Neuronal stem cell (in vitro differentiated cells): ENCODE results near the gene SPTBN5.

Experiments used
- DNase-seq: peaks from one replicate; pipeline ENCODE4 v3.0.0-alpha.2; 2013; ENCODE audit warnings: low spot score
- H2AFZ ChIP-seq: one replicate; pipeline ENCODE4 v1.6.1; 2013; ENCODE audit warnings: mild to moderate bottlenecking, low read length, inconsistent platforms
- H2AK5ac ChIP-seq: 2 replicates; pipeline ENCODE4 v1.6.1; 2013; ENCODE audit warnings: low read depth, mild to moderate bottlenecking, inconsistent platforms, low read length, moderate library complexity, mixed read lengths
- H2BK120ac ChIP-seq: 2 replicates; pipeline ENCODE4 v1.6.1; 2013; ENCODE audit warnings: low read depth, mild to moderate bottlenecking, inconsistent platforms, low read length, moderate library complexity, mixed read lengths
- H2BK12ac ChIP-seq: one replicate; pipeline ENCODE4 v1.6.1; 2013; ENCODE audit warnings: low read length, inconsistent platforms
- H2BK15ac ChIP-seq: 2 replicates; pipeline ENCODE4 v1.6.1; 2013; ENCODE audit warnings: mild to moderate bottlenecking, low read length, inconsistent platforms, mixed read lengths
- H2BK5ac ChIP-seq: one replicate; pipeline ENCODE4 v1.6.1; 2013; ENCODE audit warnings: inconsistent platforms, mild to moderate bottlenecking, low read length, moderate library complexity
- H3K14ac ChIP-seq: one replicate; pipeline ENCODE4 v1.6.1; 2013; ENCODE audit warnings: low read length, inconsistent platforms
- H3K18ac ChIP-seq: 2 replicates; pipeline ENCODE4 v1.6.1; 2013; ENCODE audit warnings: low read length, inconsistent platforms
- H3K23ac ChIP-seq: 2 replicates; pipeline ENCODE4 v1.6.1; 2013; ENCODE audit warnings: low read depth, mild to moderate bottlenecking, mixed read lengths, low read length, inconsistent platforms; ENCODE audit not compliant: poor library complexity
- H3K27ac ChIP-seq: replicated peaks from 3 replicates; pipeline ENCODE4 v1.5.1; 2013; ENCODE audit warnings: low read length, inconsistent platforms
- H3K27me3 ChIP-seq, 3 experiments: 2 replicates each; pipeline ENCODE4 v1.6.1; 2013; ENCODE audit warnings: low read length in 3 of 3, mild to moderate bottlenecking in 2 of 3, inconsistent platforms in 1 of 3, low read depth in 1 of 3, mixed read lengths in 1 of 3, moderate library complexity in 1 of 3; ENCODE audit not compliant: control insufficient read depth in 3 of 3, insufficient read depth in 3 of 3
- H3K36me3 ChIP-seq, 2 donors: replicated peaks in 1 of 2; 2 replicates each; pipeline ENCODE4 v1.6.1; 2013; ENCODE audit warnings: low read length in 2 of 2; ENCODE audit not compliant: control insufficient read depth in 2 of 2, insufficient read depth in 2 of 2
- H3K4ac ChIP-seq: 2 replicates; pipeline ENCODE4 v1.6.1; 2013; ENCODE audit warnings: inconsistent platforms, mild to moderate bottlenecking, low read length, moderate library complexity
- H3K4me1 ChIP-seq, 2 donors: 1 replicate in 1 of 2; 2 replicates in 1 of 2; pipeline ENCODE4 v1.6.1; 2013; ENCODE audit warnings: low read length in 2 of 2, low read depth in 1 of 2; ENCODE audit not compliant: control insufficient read depth in 2 of 2, insufficient read depth in 1 of 2
- H3K4me2 ChIP-seq: one replicate; pipeline ENCODE4 v1.6.1; 2013; ENCODE audit warnings: mild to moderate bottlenecking, low read length, inconsistent platforms; ENCODE audit not compliant: insufficient read depth, poor library complexity, severe bottlenecking
- H3K4me3 ChIP-seq, 2 donors: 2 replicates each; pipeline ENCODE4 v1.5.1; 2013; ENCODE audit warnings: low read length in 2 of 2, mild to moderate bottlenecking in 2 of 2, inconsistent platforms in 1 of 2, moderate library complexity in 1 of 2
- H3K79me1 ChIP-seq: one replicate; pipeline ENCODE4 v1.6.1; 2013; ENCODE audit warnings: low read depth, mild to moderate bottlenecking, inconsistent platforms, low read length, moderate library complexity
- H3K9ac ChIP-seq: one replicate; pipeline ENCODE4 v1.6.1; 2013; ENCODE audit warnings: mild to moderate bottlenecking, low read depth, low read length, inconsistent platforms; ENCODE audit not compliant: poor library complexity
- H3K9me3 ChIP-seq, 2 donors: replicated peaks in 1 of 2; 2 replicates each; pipeline versions ENCODE3 to v1.6.1; 2013; ENCODE audit warnings: low read length in 2 of 2, mild to moderate bottlenecking in 2 of 2, inconsistent platforms in 1 of 2, low read depth in 1 of 2, mixed read lengths in 1 of 2, moderate library complexity in 1 of 2; ENCODE audit not compliant: control insufficient read depth in 2 of 2, insufficient read depth in 1 of 2
- H4K8ac ChIP-seq: one replicate; pipeline ENCODE4 v1.6.1; 2013; ENCODE audit warnings: low read depth, mild to moderate bottlenecking, inconsistent platforms, low read length, moderate library complexity
- H4K91ac ChIP-seq: one replicate; pipeline ENCODE4 v1.6.1; 2013; ENCODE audit warnings: low read length, low read depth, mild to moderate bottlenecking, inconsistent platforms; ENCODE audit not compliant: poor library complexity
- WGBS, 2 donors: extraction: QIAGEN DNeasy Blood & Tissue Kit; methylation state at CpG; one replicate each; pipeline ENCODE4 v1.1.7; 2013; ENCODE audit warnings: missing lambda C conversion rate in 2 of 2, mixed read lengths in 1 of 2; ENCODE audit not compliant: insufficient read length in 2 of 2, insufficient replicate concordance in 1 of 2; ENCODE audit errors: extremely low coverage in 2 of 2; 5-methylcytosine and 5-hydroxymethylcytosine counted together

The SPTBN5 gene

GRCh38 chr15:41913256-41913655 lies 19.4 kb upstream of the SPTBN5 start:
- Histone ChIP-seq H3K27me3 (no peaks in the 10 kb centered on the region), H2AFZ (no peak overlapping the region), H3K9ac (no peak overlapping the region), H3K14ac (no peak overlapping the region), H3K36me3 (peaks cover 9 to 15% of the 10 kb centered on the region in 2 donors), H4K91ac (no peak overlapping the region), H3K4me1 (no peaks in the 10 kb centered on the region), H3K9me3 (no peaks in the 10 kb centered on the region), H2BK120ac (no peak overlapping the region), H3K18ac (no peak overlapping the region), H3K4me3 (no peak overlapping the region), H3K79me1 (no peaks in the 10 kb centered on the region), H4K8ac (no peak overlapping the region), H3K4me2 (no peak overlapping the region), H2AK5ac (no peak overlapping the region), H3K4ac (no peak overlapping the region), H2BK12ac (no peak overlapping the region), H3K27ac (no peak overlapping the region), H2BK5ac (no peak overlapping the region), H3K23ac (no peak overlapping the region), H2BK15ac (no peak overlapping the region)
- no CpG with 5 or more reads among the region's 3 CpGs for WGBS, 2 donors
- DNase-seq = no peak

- Histone ChIP-seq H2AK5ac (peak overlapping the region; percentile 42), H3K18ac (peak overlapping the region; percentile 55), H3K9me3 (no peaks in the 10 kb centered on the region), H4K91ac (peak overlapping the region; percentile 15), H3K9ac (no peak overlapping the region), H3K23ac (peak overlapping the region; percentile 70), H2BK12ac (no peak overlapping the region), H3K36me3 (peaks cover 6 to 16% of the 10 kb centered on the region in 2 donors), H3K79me1 (no peaks in the 10 kb centered on the region), H2BK15ac (no peak overlapping the region), H3K27me3 (no peaks in the 10 kb centered on the region), H3K4me2 (no peak overlapping the region), H2BK5ac (no peak overlapping the region), H3K27ac (no peak overlapping the region), H2AFZ (no peak overlapping the region), H2BK120ac (no peak overlapping the region), H3K4me3 (no peak overlapping the region), H3K14ac (peak overlapping the region; percentile 17), H4K8ac (no peak overlapping the region), H3K4ac (peak overlapping the region; percentile 80), H3K4me1 (no peaks in the 10 kb centered on the region)
- no CpG with 5 or more reads among the region's 14 CpGs for WGBS, 2 donors
- DNase-seq = no peak
Observed at GRCh38 chr15:41911691-41912345, 18.0 kb upstream of the SPTBN5 start.

GRCh38 chr15:41908736-41909461 lies 15.0 kb upstream of the SPTBN5 start:
- H2BK120ac ChIP-seq = no peak overlapping the region
- H4K91ac ChIP-seq = no peak overlapping the region
- H3K4me1 ChIP-seq = peaks cover 2 to 8% of the 10 kb centered on the region in 2 donors
- no peak overlapping the region for H2BK12ac ChIP-seq
- no peak overlapping the region for H2BK5ac ChIP-seq
- H3K79me1 ChIP-seq = no peaks in the 10 kb centered on the region
- peaks cover 6 to 16% of the 10 kb centered on the region in 2 donors for H3K36me3 ChIP-seq
- WGBS, 2 donors = no CpG with 5 or more reads among the region's 17 CpGs
- H3K9ac ChIP-seq = no peak overlapping the region
- no peak overlapping the region for H2BK15ac ChIP-seq
- H3K4me2 ChIP-seq = no peak overlapping the region
- no peak overlapping the region for H3K4ac ChIP-seq
- no peak overlapping the region for H3K18ac ChIP-seq
- H3K14ac ChIP-seq = no peak overlapping the region
- H4K8ac ChIP-seq = no peak overlapping the region
- DNase-seq = no peak
- no peak overlapping the region for H3K23ac ChIP-seq
- no peak overlapping the region for H2AFZ ChIP-seq
- H3K9me3 ChIP-seq = peaks cover 0 to 2% of the 10 kb centered on the region in 2 donors
- H3K4me3 ChIP-seq = no peak overlapping the region
- no peak overlapping the region for H2AK5ac ChIP-seq
- H3K27ac ChIP-seq = no peak overlapping the region
- no peaks in the 10 kb centered on the region for H3K27me3 ChIP-seq

- H3K27ac ChIP-seq = no peak overlapping the region
- peaks cover 6 to 16% of the 10 kb centered on the region in 2 donors for H3K36me3 ChIP-seq
- peaks cover 4 to 11% of the 10 kb centered on the region in 2 donors for H3K4me1 ChIP-seq
- H3K23ac ChIP-seq = no peak overlapping the region
- H4K8ac ChIP-seq = no peak overlapping the region
- no peak overlapping the region for H3K18ac ChIP-seq
- H3K27me3 ChIP-seq = no peaks in the 10 kb centered on the region
- H2AK5ac ChIP-seq = no peak overlapping the region
- no peak overlapping the region for H3K4me2 ChIP-seq
- H3K9ac ChIP-seq = no peak overlapping the region
- H2BK15ac ChIP-seq = no peak overlapping the region
- no peak overlapping the region for H2BK5ac ChIP-seq
- no peak overlapping the region for H3K4me3 ChIP-seq
- WGBS, 2 donors = no CpG with 5 or more reads among the region's 3 CpGs
- no peak for DNase-seq
- H3K79me1 ChIP-seq = no peaks in the 10 kb centered on the region
- no peak overlapping the region for H2AFZ ChIP-seq
- no peak overlapping the region for H2BK12ac ChIP-seq
- H4K91ac ChIP-seq = no peak overlapping the region
- no peak overlapping the region for H3K4ac ChIP-seq
- no peak overlapping the region for H3K14ac ChIP-seq
- no peak overlapping the region for H2BK120ac ChIP-seq
- peaks cover 0 to 2% of the 10 kb centered on the region in 2 donors for H3K9me3 ChIP-seq
Observed at GRCh38 chr15:41907141-41907540, 13.3 kb upstream of the SPTBN5 start.
